A673 (cell line): ENCODE results near the gene INTU.

Experiments
- CTCF ChIP-seq: fragments of 300-800, 200-600 bp; sonication (generic); conservative IDR thresholded peaks from 2 replicates; pipeline ENCODE4 v1.5.1; 2017; ENCODE audit warnings: low read depth, mild to moderate bottlenecking, antibody characterized with exemption, low read length, moderate library complexity, mixed read lengths
- EZH2 ChIP-seq: fragments of 200-600 bp; sonication (generic); IDR thresholded peaks from 2 replicates; pipeline ENCODE4 v1.6.1; 2017; ENCODE audit warnings: borderline replicate concordance, low read depth, mild to moderate bottlenecking, mixed read lengths, antibody characterized with exemption, low read length; ENCODE audit not compliant: poor library complexity, severe bottlenecking

GRCh38 chr4:127775843-127776242 is 143.1 kb downstream of the INTU start:
- no peak for TF ChIP-seq CTCF
- TF ChIP-seq EZH2 = no peak
